ENCODE measurements around the gene DAPK1.

DAPK1 gene

DNA sequence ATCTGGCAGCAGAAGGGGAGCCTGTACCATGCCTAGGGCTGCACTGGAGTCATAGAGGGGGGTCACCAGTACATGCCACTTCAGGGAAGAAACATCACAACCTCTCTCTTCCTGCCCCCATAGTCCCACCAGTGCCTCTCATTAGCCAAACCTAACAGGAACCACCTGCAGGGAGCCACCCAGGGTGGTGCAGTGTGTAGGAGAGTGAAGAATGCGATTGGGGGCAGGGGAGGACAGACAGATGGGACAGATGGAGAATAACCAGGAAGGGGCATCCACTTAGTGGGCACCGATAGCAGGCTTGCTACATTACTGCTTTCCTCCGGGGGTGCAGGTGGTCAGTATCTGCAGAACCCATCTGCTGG is 19.2 kb downstream of the DAPK1 start:
- no peak for DNase-seq (ENCODE audit: low spot score)

DNA sequence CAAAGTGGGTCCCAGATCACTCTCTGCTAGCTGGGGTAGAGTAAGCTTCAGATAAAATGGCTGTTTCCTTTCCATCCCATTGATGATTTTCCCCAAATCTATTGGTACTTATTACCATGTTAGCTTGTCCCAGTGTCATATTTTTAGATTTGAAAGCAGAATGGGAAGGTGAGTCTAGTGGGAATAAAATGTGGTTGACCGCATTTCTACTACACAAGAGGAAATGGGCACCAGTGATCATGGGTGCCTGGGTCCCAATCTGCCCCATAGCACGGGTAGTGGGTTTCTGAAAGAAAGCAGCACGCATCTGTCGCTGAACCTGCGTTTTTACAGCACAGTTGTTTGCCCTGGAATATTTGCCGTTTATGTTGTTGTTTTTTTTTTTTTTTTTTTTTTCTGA is 20.1 kb downstream of the DAPK1 start:
- DNase-seq (ENCODE audit: low spot score), result no peak

DNA sequence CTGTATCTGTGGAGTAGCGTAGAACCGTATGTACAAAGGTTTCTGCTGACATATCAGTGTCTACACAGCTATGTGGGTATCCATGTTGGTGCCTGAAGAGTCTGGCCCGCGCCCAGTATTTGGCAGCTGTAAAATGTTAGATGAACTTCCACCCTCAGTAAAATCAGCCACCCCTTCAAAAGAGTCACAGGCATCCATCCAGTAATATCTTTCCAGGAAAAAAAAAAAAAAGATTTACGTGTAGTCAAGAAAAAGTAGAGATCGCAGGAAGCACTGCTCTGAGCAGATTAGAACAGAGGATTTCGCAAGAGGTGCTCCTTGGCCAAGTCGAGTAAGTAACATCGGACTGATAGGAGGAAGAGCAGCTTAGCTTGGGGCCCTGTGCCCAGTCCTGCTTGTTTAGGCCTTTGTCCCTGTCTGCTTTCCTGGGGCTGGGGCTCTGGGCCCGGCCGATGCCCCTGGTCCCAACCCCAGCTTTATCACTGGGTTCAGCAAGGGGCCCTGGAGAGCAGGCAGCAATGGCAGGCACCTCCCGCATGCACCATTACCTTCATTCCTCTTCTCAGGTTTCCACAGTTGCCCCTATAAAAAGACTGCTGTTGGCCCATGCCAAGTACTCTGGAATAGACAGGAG is 21.2 kb downstream of the DAPK1 start:
- no peak for DNase-seq (ENCODE audit: low spot score)

DNA sequence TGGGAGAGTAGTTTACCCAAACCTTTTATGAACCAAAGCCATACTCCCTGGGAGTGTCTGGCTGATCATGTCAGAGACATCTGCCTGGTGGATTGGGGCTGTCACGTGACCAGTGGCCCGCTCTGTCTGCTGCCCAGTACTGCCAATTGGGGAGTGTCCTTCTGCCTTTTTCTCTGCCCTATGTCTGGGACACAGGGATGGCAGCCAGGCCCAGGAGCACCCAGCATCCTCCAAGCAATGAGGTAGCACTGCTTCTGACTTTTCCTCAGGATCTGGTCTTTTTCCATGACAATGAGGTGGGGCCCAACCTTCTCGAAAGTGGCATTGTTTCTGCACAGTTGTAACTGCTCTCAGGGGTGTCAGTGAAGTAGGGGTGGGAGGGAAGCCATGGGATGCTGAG is 21.8 kb downstream of the DAPK1 start:
- no peak for DNase-seq (ENCODE audit: low spot score)

DNA sequence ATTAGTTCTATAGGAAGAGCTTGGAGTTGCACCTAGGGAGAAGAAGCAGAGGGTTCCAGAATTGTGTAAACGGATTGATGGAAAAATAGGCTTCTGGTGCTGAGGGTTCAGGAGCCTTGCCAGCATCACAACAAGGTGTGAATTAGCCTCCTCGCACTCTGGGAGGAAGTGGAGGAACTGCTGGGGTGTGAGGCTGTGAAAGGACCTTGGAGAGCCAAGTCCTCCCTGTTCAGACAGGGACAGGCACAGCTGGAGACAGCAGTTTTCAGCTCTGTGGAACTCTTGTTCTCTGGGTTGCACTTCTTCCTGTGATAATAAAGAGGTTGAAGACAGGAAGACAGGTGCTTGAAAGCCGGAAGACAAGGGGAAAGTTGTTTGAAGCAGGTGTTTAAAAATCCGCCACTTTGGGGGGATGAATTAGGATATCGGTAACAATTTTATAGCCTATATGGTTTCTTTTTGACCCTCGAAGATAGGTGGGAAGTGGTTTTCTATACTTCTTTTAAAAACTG is 22.6 kb downstream of the DAPK1 start:
- DNase-seq (ENCODE audit: low spot score), result no peak

DNA sequence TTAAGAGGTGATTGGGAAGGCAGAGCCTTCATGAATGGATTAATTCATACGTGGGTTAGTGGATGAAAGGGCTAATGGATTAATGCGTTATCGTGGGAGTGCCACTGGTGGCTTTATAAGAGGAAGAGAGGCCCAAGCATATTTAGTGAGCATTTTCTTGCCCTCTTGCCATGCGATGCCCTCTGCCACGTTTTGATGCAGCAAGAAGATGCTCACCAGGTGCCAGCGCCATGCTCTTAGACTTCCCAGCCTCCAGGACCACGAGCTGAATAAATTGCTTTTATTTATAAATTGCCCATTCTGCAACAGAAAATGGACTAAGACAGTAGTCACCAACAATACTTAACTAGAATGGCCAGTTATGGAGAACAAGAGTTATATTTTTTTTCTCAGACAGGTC is 24.2 kb downstream of the DAPK1 start:
- DNase-seq (ENCODE audit: low spot score), result no peak

DNA sequence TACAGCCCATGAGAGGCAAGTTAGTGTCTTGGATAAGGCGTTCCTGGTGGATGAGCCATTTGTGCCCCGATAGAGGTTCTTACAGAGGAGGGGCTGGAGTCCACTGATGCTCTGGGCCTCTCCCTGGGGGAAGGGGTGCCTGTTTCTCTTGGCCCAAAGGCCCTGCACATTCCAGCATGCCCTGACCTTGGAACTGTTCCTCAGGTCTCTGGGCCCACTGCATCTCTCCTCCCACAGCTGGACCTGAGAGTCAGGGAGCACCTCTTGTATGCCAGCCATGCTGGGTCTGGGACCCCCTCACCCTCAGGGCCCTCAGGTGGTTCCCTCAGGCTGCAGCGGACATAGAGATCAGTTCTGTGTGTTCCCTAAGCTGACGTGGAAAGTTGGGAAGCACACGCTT is 26.4 kb downstream of the DAPK1 start:
- DNase-seq (ENCODE audit: low spot score), result no peak

DNA sequence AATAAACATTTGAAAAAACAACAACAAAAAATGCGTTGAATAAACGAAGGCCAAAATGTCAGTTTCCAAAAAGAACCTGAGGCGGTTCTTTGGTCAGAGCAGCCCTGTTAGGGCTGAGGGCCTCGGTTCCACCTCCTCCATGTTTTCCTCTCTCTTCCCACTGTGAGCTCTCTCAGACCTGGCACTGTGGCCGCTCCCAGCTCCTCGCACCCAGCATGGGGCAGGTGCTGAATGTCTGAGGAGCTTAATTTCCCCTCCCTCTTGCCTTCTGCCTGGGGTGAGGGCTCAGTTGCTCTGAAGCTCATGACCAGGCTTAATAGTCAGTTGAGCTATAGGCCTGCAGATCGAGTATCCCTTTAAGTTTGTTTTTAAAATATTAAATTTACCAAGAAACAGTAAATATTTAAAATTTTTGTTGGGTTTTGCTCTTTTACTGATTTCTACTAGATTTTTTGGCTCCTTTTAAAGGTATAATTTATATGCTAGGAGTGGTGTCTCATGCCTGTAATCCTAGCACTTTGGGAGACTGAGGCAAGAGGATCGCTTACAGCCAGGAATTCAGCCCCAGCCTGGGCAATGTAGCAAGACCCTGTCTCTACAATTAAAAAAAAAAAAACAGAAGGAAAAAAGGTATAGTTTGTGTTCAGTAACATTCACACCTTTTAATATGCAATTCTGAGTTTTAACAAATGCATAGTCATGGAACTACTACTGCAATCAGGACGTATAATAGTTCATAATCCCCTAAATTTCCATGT is 28.1 kb downstream of the DAPK1 start:
- DNase-seq (ENCODE audit: low spot score), result no peak

DNA sequence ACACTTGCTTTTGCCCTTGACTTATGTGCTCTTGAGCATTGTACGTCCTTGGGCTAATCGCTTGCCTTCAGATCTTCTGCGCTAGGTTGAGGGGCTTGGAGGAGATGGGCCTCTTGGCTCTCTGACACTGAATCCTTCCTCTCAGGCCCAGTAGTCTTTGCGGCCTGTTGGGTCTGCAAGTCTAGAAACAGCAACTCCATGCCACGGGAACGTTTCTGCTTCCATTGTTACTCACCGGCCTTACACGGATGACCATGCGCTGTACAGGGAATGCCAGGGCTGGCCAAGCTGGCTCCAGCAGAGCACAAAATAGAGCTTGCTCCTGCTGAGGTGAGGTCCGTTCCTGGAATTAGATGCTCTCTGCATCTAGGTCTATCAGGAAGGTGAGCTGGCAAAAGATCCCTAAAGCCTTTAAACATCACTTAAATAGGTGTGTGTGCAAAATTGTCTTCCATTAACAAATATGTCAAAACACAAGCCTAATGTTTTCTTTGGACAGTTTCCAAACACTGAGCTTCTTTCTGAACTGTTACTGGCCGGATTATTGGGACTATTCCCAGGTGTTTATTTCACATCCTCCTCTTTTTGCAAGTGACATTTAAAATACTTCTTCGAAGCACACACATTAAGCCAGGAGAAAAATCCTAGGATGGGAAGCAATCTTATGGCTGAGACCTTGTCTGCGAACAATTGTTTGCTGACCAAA is 29.7 kb downstream of the DAPK1 start:
- no peak for DNase-seq (ENCODE audit: low spot score)

DNA sequence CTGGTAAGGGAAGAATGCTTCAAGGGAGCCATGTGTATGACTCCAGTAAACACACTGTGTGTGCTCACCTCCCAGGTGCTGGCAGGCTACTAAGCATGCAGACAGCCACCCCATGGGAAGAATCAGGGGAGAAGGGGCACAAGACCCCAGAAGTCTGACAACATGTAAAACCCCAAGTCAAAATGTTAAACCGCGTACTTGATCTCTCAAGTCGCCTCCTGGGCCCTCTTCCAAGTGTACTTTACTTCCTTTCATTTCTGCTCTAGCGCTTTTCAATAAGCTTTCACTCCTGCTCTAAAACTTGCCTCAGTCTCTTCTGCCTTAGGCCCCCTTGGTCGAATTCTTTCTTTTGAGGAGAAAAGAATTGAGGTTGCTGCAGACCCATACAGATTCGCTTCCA is 31.3 kb downstream of the DAPK1 start:
- DNase-seq (ENCODE audit: low spot score), result no peak

DNA sequence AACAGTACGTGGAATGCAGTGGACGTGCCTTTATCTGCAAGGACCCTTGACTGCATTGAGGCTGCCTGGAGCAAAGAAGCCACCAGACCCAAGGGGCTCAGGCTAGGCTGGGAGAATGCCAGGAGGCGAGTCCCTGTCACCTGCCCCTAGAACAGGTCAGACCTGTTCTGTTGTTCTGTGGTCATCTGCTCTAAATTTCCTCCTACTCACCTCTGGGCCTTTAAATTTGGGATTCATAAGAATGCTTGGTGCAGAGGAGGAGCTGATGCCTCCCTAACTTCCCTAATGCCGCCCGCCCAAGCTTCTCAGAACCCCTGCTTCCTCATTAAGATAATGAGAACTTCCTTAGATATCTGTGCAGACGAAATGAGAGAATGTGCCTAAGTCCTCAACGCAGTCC is 32.0 kb downstream of the DAPK1 start:
- DNase-seq (ENCODE audit: low spot score), result no peak

DNA sequence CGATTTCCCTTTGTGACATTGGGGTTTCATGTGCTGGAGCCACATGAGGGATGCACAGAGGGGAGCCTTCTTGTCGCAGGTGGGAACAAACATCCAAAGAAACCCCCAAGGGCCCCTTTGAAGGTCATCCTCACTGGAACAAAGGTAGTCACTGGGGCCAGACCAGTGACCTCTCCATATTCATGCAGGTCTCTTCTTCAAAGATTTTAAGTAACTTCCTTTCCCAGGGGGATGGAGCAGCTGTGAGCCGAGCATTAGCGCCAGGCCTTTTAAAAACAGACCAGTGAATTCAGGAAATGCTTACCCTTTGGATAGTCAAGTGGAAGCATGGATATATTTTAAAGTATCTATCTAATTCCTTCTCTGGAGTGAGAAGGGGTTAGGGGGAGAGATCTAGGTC is 33.0 kb downstream of the DAPK1 start:
- DNase-seq (ENCODE audit: low spot score), result no peak

DNA sequence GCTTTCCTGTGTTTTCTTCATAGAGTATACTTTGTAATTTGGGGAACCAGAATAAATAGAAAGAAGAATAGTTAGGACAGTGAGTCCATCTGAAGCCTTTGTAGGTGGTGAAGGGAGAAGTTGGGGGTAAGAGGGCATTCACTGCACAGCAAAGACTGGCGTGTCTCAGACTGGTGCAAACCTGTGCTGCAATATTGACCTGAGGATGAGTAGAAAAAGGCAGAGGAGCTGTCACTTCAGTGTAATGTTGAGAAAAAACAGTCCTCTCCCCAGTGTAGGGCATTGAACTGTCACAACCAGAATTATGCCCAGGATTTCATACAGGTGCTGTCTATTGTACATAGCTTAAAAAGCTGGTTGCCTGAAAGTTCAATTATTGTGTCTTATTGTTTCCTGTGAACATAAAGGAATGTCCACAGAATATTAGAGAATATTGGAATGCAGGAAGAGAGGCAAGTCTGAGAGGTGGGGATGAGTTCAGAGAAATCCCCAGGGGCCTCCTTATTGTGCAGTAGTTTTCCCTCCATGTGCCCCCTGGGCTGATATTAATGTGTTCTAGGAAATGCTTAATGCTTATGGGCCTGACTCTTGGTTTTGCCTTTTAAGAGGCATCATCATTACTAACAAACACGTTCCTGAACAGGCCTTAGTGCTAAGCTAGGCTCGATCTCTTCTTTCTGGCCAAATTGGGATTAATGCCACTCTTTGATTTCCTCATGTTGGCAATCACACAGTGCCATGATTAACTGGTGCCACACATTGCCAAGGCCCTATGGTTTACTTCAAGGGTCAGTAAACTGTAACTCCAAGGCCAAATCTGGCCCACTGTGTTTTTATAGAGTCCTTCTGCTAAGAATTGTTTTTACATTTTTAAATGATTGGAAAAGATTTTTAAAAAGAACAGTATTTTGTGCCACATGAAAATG is 34.0 kb downstream of the DAPK1 start:
- no peak for DNase-seq (ENCODE audit: low spot score)

DNA sequence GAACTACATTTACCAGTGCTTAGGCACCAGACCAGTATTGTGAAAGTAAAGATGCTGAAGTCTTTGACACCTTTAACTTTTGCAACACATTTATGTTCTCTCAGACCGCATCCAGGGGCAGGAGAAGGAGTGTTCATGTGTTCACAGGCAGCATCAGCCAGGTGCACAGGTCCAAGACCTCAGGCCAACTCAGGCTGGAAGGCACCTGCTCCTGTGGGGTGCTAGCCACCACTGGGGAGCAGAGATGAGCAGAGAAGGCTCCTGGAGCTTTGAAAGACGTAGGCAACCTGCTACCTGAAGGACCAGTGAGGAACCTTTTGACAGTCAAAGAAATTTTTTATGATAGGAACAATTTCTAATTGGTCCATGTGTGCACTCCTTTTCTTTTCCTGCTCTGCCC is 35.6 kb downstream of the DAPK1 start:
- DNase-seq (ENCODE audit: low spot score), result no peak

DNA sequence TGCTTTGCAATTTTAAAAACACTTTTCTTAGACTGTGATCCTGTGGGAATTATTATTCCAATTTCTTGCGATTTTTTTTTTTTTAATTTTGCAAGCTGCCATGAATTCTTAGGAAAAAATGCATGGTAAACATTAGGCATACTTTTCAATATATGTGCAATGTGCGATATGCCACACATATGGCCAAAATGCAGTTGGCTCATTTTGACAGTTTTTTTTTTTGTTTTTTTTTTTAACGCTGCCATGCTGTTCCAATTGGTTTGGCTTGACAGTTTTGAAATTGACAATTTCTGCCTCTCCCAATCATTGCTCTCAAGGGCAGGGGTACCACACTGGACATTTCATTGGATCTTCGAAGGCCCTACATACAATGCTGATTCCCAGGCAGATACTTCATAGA is 36.4 kb downstream of the DAPK1 start:
- no peak for DNase-seq (ENCODE audit: low spot score)

DNA sequence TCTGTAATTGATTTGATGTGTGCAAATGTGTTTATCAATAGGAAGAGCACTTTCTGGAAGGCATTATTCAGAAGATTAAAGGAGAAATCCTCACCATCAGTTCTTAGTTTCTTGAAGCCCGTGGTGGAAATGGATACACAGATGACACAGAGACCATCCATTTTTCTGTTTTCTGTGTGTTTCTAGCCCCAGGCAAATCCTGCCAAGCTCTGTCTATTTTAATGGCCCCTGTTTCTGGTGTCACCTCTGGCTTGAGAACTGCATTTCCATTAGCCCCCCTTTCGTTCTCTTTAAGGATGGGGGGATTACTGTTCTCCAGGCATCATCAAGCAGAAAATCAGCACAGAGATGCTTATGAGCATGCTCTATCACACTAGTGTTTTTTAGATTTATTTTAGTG is 37.3 kb downstream of the DAPK1 start:
- DNase-seq (ENCODE audit: low spot score), result no peak

DNA sequence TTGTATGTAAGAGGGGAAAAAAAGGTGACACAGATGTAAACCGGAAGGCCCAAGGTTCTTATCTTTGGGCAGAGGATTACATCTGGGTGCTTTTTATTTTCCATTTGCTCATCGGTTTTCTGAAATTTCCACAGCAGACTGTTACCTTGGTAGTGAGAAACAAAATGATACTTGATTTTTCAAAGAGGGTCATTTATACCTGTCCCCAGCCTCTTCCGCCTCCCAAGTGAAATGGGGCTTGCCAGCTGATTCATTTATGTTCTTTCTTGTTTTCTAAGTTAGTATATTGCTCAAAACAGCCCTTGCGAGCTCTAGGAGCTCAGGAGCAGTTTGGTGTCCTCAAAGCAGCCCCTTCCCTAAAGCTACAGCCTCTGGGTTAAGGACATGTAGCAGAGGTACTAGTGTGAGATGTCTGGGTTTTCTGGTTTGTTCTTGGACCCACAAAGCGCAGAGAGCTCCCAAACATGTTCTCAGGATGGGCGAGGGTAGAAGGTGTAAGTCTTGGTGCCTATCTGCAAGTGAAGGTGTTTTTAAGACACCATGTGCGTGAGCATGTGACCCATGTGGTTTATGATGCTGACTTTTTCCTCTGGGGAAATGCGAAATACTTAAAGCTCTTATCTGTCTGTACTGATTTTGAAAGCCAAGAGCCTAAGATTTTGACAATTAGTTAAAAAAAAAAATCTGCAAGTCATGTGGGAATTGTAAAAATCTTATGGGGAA is 38.3 kb downstream of the DAPK1 start:
- no peak for DNase-seq (ENCODE audit: low spot score)

DNA sequence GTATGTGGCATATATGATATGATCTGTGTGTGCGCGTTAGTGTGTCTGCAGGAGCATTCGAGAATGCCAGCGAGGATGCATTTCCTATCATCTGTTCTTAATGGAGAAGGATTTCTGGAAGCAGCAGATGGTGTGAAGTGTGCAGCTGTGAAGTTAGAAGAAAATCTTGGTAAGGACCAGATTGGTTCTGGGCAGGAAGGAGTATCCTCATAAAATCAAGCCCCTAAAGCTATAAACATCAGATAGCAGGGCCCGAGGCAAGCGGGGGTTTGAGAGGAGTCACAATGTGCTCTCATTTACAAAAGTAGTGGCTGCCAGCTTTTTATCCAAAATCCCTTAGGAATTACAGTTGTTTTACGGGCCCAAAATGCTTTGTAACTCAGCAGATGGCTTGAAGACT is 40.0 kb downstream of the DAPK1 start:
- no peak for DNase-seq (ENCODE audit: low spot score)

DNA sequence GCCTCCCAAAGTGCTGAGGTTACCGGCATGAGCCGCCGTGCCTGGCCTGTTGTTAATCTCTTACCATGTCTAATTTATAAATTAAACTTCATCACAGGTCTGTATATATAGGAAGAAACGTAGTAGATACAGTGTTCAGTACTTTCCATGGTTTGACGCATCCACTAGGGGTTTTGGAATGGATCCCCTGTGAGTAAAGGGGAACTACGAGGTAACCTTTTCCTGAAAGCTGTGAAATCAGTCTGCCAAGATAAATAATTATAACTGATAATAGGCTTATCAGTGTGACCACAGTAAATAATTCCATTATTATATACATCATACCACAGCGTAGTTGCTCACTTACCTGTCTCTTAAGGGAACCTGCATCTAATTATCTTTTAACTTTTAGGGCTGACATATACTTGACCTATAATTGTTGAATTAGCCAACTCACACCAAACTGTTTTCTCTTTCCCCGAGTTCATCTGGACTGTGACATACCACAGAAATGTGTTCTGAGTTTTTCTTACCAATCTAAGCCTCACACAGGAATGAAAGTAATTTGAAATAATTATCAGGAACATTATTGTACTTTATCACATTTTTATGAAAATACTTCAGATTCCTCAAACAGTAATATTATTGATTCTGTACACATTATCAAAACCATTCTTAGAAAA is 42.9 kb downstream of the DAPK1 start:
- no peak for DNase-seq (ENCODE audit: low spot score)

DNA sequence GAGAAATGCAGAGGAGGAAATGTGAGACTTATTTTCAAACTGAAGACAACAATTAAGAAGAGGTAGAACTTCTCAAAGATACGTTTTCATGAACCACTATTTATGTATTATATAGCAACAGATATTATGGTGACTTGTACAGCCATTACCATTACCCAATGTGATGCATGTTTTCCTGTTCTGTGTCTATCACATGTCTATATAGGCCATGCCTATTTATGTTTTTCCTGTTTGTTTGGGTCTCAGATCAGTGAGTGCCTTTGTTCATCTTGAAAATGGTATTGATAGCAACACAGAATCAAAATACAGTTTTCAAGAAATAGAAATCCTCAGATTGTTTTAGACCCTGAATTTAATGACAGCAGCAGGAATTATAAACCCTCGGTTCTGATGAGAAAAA is 44.0 kb downstream of the DAPK1 start:
- DNase-seq (ENCODE audit: low spot score), result no peak

DNA sequence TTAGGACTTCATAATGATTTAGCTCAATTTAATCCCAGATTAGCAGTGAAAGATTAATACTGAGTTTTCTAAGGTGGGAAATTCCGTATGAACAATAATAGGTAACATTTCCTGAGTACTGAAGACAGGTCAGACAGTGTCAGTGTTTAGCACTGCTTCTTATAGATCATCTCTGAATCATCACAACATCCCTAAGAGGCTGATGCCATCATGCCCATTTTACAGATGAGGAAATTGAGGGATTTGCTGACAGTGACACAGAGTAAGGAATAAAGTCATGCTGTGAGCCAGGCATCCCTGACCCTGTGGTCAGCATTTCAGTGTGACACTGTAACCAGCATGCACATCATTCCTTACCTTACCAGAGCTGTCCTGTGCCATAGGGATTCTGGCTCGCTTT is 44.5 kb downstream of the DAPK1 start:
- no peak for DNase-seq (ENCODE audit: low spot score)

All from HuH-7 (cell line).